IPS DF 6.9 (cell line): ENCODE data around the gene BOK.

ENCODE experiments used
- DNase-seq: peaks from one replicate; pipeline ENCODE4 v3.0.0-alpha.2; 2013; ENCODE audit warnings: low read depth, low spot score
- H3K27ac ChIP-seq: one replicate; pipeline ENCODE4 v1.5.1; 2013; ENCODE audit warnings: low read length, control low read depth
- H3K27me3 ChIP-seq: 2 replicates; pipeline ENCODE4 v1.6.1; 2013; ENCODE audit warnings: mild to moderate bottlenecking, low read length; ENCODE audit not compliant: control insufficient read depth, insufficient read depth
- H3K36me3 ChIP-seq: 2 replicates; pipeline ENCODE4 v1.6.1; 2013; ENCODE audit warnings: low read length; ENCODE audit not compliant: control insufficient read depth, insufficient read depth
- H3K4me1 ChIP-seq: 2 replicates; pipeline ENCODE4 v1.6.1; 2013; ENCODE audit warnings: low read length; ENCODE audit not compliant: control insufficient read depth, insufficient read depth
- H3K4me3 ChIP-seq: 2 replicates; pipeline ENCODE4 v1.5.1; 2013; ENCODE audit warnings: mild to moderate bottlenecking, low read length
- H3K9me3 ChIP-seq: 2 replicates; pipeline ENCODE4 v1.6.1; 2013; ENCODE audit warnings: low read length, inconsistent platforms; ENCODE audit not compliant: control insufficient read depth, insufficient read depth
- WGBS: extraction: QIAGEN DNeasy Blood & Tissue Kit; methylation state at CpG from one replicate; pipeline ENCODE4 v1.1.7; 2013; ENCODE audit warnings: mixed read lengths, missing lambda C conversion rate; ENCODE audit not compliant: insufficient read length, insufficient coverage; 5-methylcytosine and 5-hydroxymethylcytosine counted together

The BOK gene

GRCh38 chr2:241539616-241540374, 18.8 kb upstream of the BOK start:
- WGBS = no CpG with 5 or more reads among the region's 11 CpGs
- no peak for DNase-seq
- Histone ChIP-seq H3K36me3 (no peaks in the 10 kb centered on the region), H3K9me3 (no peaks in the 10 kb centered on the region), H3K27ac (no peak overlapping the region), H3K4me1 (peaks cover 2% of the 10 kb centered on the region), H3K4me3 (no peak overlapping the region), H3K27me3 (peaks cover 12% of the 10 kb centered on the region)

- WGBS = no CpG with 5 or more reads among the region's 10 CpGs
- no peak overlapping the region for H3K27ac ChIP-seq
- no peak for DNase-seq
- no peaks in the 10 kb centered on the region for H3K9me3 ChIP-seq
- peaks cover 12% of the 10 kb centered on the region for H3K27me3 ChIP-seq
- H3K4me3 ChIP-seq = no peak overlapping the region
- no peaks in the 10 kb centered on the region for H3K36me3 ChIP-seq
- peaks cover 2% of the 10 kb centered on the region for H3K4me1 ChIP-seq
Observed at GRCh38 chr2:241540401-241540770, 18.2 kb upstream of the BOK start.

DNA sequence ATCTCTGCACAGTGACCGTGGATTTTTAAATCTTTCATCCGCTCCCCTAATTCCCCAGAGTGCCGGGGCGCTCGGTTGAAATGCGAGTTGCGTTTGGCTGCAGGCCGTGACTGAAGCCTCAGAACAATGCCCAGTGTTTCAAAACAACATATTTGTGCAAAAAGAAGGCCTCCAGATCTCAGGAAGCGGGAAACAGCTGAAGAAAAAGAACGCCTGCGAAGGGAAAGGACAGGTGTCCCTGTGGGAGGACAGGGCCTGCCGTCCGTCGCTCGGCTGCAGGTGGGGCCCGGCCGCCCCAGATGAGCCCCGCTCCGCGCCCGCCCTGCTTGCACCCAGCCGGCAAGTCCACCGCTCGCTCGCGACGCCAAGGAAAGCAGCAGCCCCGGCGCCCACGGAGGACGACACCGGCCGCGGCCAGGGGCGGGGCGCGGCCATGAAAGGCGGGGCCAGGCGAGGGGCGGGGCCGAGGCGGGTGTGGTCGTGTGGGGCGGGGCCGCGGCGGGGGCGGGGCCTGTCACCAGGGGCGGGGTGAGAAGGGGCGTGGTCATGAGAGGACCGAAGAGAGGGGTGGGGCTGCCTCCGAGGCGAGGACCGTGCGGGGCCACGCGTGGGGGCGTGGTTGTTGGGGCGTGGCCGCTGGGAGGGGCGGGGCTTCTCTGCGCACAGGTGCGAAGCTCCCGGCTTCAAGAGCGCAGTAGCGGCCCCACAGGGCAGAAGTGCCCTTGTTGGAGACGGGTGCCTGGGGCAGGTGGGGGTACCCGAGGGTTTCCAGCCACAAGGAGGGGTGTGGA, 17.6 kb upstream of the BOK start:
- H3K27me3 ChIP-seq = peaks cover 12% of the 10 kb centered on the region
- H3K9me3 ChIP-seq = no peaks in the 10 kb centered on the region
- WGBS = no CpG with 5 or more reads among the region's 68 CpGs
- H3K27ac ChIP-seq = no peak overlapping the region
- peak overlapping the region; percentile 67; the same call in 1 of the 2 replicates for H3K4me3 ChIP-seq
- DNase-seq = peak; percentile 47
- H3K36me3 ChIP-seq = no peaks in the 10 kb centered on the region
- peaks cover 2% of the 10 kb centered on the region for H3K4me1 ChIP-seq

- Histone ChIP-seq H3K27ac (no peak overlapping the region), H3K4me3 (peak overlapping the region; percentile 7; the same call in 1 of the 2 replicates), H3K27me3 (peaks cover 12% of the 10 kb centered on the region), H3K4me1 (peaks cover 2% of the 10 kb centered on the region), H3K36me3 (no peaks in the 10 kb centered on the region), H3K9me3 (no peaks in the 10 kb centered on the region)
- no CpG with 5 or more reads among the region's 62 CpGs for WGBS
- DNase-seq = no peak
Observed at GRCh38 chr2:241541564-241542277, 16.8 kb upstream of the BOK start.

DNA sequence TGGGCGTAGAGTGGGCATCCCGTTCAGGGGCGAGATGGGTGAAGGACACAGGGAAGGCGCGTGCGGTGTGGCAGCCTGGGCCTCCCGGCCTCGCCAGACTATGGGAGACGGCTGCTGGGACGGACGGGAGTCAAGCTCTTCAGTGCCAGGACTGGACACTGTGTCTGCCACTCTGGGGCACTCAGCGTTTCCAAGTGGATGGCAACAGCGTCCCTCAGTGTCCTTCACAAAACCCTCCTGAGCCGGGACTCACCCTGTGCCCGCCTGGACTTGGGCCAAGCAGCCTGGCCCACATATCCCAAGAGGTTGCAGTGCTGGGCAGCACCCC, 16.3 kb upstream of the BOK start:
- Histone ChIP-seq H3K4me3 (no peak overlapping the region), H3K27ac (no peak overlapping the region), H3K36me3 (no peaks in the 10 kb centered on the region), H3K4me1 (peaks cover 5% of the 10 kb centered on the region), H3K27me3 (peaks cover 12% of the 10 kb centered on the region), H3K9me3 (no peaks in the 10 kb centered on the region)
- no CpG with 5 or more reads among the region's 15 CpGs for WGBS
- no peak for DNase-seq

GRCh38 chr2:241545106-241545505, 13.4 kb upstream of the BOK start:
- no CpG with 5 or more reads among the region's 10 CpGs for WGBS
- Histone ChIP-seq H3K27ac (no peak overlapping the region), H3K9me3 (no peaks in the 10 kb centered on the region), H3K27me3 (peaks cover 12% of the 10 kb centered on the region), H3K4me3 (no peak overlapping the region), H3K4me1 (peaks cover 5% of the 10 kb centered on the region), H3K36me3 (no peaks in the 10 kb centered on the region)
- no peak for DNase-seq

DNA sequence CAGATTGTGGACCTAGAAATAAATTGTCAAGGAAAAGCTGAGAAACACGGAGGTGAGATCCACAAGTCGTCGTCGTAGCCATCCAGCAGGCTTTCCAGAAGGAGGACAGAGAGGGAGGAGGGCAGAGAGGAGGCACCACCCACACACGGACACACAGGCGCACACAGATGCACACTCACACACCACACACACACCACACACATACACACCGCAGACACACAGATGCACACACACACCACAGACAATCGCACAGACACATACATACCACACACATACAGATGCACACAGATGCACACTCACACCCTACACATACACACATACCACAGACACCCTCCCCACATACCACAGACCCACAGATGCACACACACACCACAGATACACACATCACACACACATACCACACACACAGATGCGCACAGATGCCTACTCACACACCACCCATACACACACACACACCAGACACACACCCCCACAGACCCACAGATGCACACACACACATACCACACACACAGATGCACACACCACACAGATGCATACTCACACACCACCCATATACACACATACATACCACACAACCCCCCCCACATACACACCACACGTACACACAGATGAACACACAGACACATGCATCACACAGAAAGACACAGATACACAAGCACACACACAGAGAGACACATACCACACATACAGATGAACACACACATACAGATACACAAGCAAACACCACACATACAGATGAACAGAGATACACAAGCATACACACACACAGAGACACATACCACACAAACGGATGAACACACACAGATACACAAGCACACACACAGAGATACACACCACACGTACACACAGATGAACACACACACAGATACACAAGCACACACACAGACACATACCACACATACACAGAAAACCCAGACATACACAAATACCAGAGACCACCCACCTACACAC, 12.7 kb upstream of the BOK start:
- Histone ChIP-seq H3K9me3 (no peaks in the 10 kb centered on the region), H3K4me3 (no peak overlapping the region), H3K36me3 (no peaks in the 10 kb centered on the region), H3K27ac (no peak overlapping the region), H3K27me3 (peaks cover 12% of the 10 kb centered on the region), H3K4me1 (peaks cover 3% of the 10 kb centered on the region)
- 100% methylated on average over 1 of the region's 12 CpGs for WGBS
- no peak for DNase-seq

DNA sequence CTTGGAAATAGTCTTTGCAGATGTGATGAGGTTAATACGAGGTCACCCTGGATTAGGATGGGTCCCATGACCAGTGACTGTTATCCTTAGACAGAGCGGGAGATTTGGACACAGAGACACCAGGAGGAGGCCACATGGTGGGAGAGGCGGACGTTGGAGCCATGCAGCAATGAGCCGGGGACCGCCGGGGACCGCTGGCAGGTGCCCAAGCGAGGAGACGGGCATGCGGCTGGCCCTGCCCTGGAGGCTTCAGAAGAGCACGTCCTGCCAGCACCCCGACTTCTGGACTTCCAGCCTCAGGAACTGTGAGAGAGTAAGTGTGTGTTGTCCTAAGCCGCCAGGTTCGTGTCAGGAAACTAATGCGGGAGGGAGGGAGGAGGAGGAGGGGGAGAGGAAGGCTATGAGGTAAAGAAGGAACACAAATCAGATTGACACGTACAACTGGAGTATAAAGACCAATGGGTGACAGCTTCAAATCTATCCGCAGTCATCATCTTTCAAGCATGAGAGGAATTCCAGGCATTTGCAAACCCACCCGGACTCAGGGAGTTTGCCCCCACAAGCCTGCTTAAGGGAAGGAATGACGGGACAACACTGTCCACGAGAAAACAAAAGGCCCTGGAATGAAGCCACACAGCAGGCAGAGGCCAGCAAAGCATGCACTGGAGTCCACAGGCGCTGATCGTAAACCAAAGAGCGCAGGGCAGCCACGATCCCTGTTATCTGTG, 11.6 kb upstream of the BOK start:
- peaks cover 3% of the 10 kb centered on the region for H3K4me1 ChIP-seq
- no peaks in the 10 kb centered on the region for H3K36me3 ChIP-seq
- H3K27ac ChIP-seq = no peak overlapping the region
- H3K9me3 ChIP-seq = no peaks in the 10 kb centered on the region
- H3K4me3 ChIP-seq = no peak overlapping the region
- no CpG with 5 or more reads among the region's 25 CpGs for WGBS
- peaks cover 12% of the 10 kb centered on the region for H3K27me3 ChIP-seq
- no peak for DNase-seq

DNA sequence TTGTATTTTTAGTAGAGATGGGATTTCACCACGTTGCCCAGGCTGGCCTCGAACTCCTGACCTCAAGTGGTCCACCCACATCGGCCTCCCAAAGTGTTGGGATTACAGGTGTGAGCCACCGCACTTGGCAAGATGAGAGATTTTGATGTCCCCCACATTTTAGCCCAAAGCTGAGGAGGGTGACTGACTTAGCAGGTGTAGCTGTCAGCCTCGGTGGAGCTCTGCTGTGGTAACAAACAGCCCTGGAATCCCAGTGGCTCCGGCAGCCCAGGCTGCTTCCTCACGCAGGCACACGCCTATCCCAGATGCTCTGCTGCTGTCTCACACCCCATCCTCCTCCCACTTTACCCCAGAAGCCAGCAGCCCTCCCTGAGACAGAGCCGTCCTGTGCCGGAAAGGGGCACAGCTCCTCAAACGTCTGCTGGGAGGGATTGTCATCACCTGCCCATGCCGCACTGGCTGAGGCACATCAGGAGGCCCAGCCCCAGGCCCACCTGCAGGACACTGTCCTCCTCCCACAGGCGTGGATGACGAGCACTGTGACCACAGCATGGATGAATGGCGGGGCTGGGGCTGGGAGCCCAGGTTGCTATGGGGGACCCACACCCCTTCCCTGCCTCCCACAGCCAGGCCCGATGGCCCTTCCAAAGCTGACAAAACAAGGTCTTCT, 10.6 kb upstream of the BOK start:
- peaks cover 5% of the 10 kb centered on the region for H3K4me1 ChIP-seq
- no peak overlapping the region for H3K27ac ChIP-seq
- H3K27me3 ChIP-seq = peaks cover 4% of the 10 kb centered on the region; the same call in 1 of the 2 replicates
- no CpG with 5 or more reads among the region's 16 CpGs for WGBS
- no peak for DNase-seq
- no peaks in the 10 kb centered on the region; the same call in 1 of the 2 replicates for H3K36me3 ChIP-seq
- H3K9me3 ChIP-seq = no peaks in the 10 kb centered on the region
- no peak overlapping the region for H3K4me3 ChIP-seq
